Measurements from ENCODE around the gene IFIT2.
"Not testable (repeated sequence)": the region's sequence is repeated elsewhere in the genome, so short reads cannot be mapped to it uniquely, and the experiment has no call there.

IFIT2 gene

GRCh38 chr10:89301721-89302445 is at the start of gene IFIT2:
TSS of gene IFIT2 (plus strand) at chr10:89302046. CDS start at chr10:89302124, 78 bp downstream.
- Histone ChIP-seq H3K9me3 (ENCODE audit: control insufficient read depth in 1 of 2, low read length in 2 of 2) (no peaks in the 10 kb centered on the region), H3K27me3 (ENCODE audit: low read depth, low read length) (no peaks in the 10 kb centered on the region), H3K4me1 (ENCODE audit: control insufficient read depth in 1 of 2, insufficient read depth in 2 of 2, low read length in 2 of 2) (peaks cover 7 to 28% of the 10 kb centered on the region in 2 donors), H3K27ac (ENCODE audit: low read length) (peak within 1 kb of the TSS; percentile 94), H3K4me3 (ENCODE audit: low read depth in 1 of 2, low read length in 2 of 2) (peak within 1 kb of the TSS; percentile 58 to 85), H3K36me3 (ENCODE audit: control insufficient read depth in 1 of 2, insufficient read depth in 2 of 2, low read length in 2 of 2) (peaks cover 9 to 10% of the 10 kb centered on the region in 2 donors)

GRCh38 chr10:89252225-89252585 is 49.6 kb upstream of the IFIT2 start:
- peak overlapping the region; percentile 83 to 97 for H3K4me3 ChIP-seq (ENCODE audit: low read depth in 1 of 2, low read length in 2 of 2)
- H3K27ac ChIP-seq (ENCODE audit: low read length): no peak overlapping the region
- H3K27me3 ChIP-seq (ENCODE audit: low read depth, low read length): no peaks in the 10 kb centered on the region
- H3K9me3 ChIP-seq (ENCODE audit: control insufficient read depth in 1 of 2, low read length in 2 of 2): no peaks in the 10 kb centered on the region
- peaks cover 4 to 6% of the 10 kb centered on the region in 2 donors for H3K4me1 ChIP-seq (ENCODE audit: control insufficient read depth in 1 of 2, insufficient read depth in 2 of 2, low read length in 2 of 2)
- no peaks in the 10 kb centered on the region for H3K36me3 ChIP-seq (ENCODE audit: control insufficient read depth in 1 of 2, insufficient read depth in 2 of 2, low read length in 2 of 2)

- not testable (repeated sequence) for H3K9me3 ChIP-seq (ENCODE audit: control insufficient read depth in 1 of 2, low read length in 2 of 2); H3K27ac ChIP-seq (ENCODE audit: low read length); H3K27me3 ChIP-seq (ENCODE audit: low read depth, low read length); H3K36me3 ChIP-seq (ENCODE audit: control insufficient read depth in 1 of 2, insufficient read depth in 2 of 2, low read length in 2 of 2); H3K4me1 ChIP-seq (ENCODE audit: control insufficient read depth in 1 of 2, insufficient read depth in 2 of 2, low read length in 2 of 2); H3K4me3 ChIP-seq (ENCODE audit: low read depth in 1 of 2, low read length in 2 of 2)
These were observed 46.7 kb upstream of the IFIT2 start for GRCh38 chr10:89255091-89255579.

GRCh38 chr10:89255793-89256192 is 46.1 kb upstream of the IFIT2 start:
- Histone ChIP-seq H3K27me3 (ENCODE audit: low read depth, low read length) (no peaks in the 10 kb centered on the region), H3K36me3 (ENCODE audit: control insufficient read depth in 1 of 2, insufficient read depth in 2 of 2, low read length in 2 of 2) (no peaks in the 10 kb centered on the region), H3K4me3 (ENCODE audit: low read depth in 1 of 2, low read length in 2 of 2) (no peak overlapping the region), H3K27ac (ENCODE audit: low read length) (no peak overlapping the region), H3K4me1 (ENCODE audit: control insufficient read depth in 1 of 2, insufficient read depth in 2 of 2, low read length in 2 of 2) (peaks cover under 1 to 7% of the 10 kb centered on the region in 2 donors), H3K9me3 (ENCODE audit: control insufficient read depth in 1 of 2, low read length in 2 of 2) (no peaks in the 10 kb centered on the region)

- Histone ChIP-seq H3K27ac (ENCODE audit: low read length) (no peak overlapping the region), H3K36me3 (ENCODE audit: control insufficient read depth in 1 of 2, insufficient read depth in 2 of 2, low read length in 2 of 2) (no peaks in the 10 kb centered on the region), H3K27me3 (ENCODE audit: low read depth, low read length) (no peaks in the 10 kb centered on the region), H3K4me1 (ENCODE audit: control insufficient read depth in 1 of 2, insufficient read depth in 2 of 2, low read length in 2 of 2) (peaks cover 0 to 3% of the 10 kb centered on the region in 2 donors), H3K4me3 (ENCODE audit: low read depth in 1 of 2, low read length in 2 of 2) (no peak overlapping the region), H3K9me3 (ENCODE audit: control insufficient read depth in 1 of 2, low read length in 2 of 2) (no peaks in the 10 kb centered on the region)
These were observed 45.5 kb upstream of the IFIT2 start for GRCh38 chr10:89256340-89256739.

- Histone ChIP-seq H3K4me1 (ENCODE audit: control insufficient read depth in 1 of 2, insufficient read depth in 2 of 2, low read length in 2 of 2) (peaks cover 0 to 3% of the 10 kb centered on the region in 2 donors), H3K27me3 (ENCODE audit: low read depth, low read length) (no peaks in the 10 kb centered on the region), H3K27ac (ENCODE audit: low read length) (no peak overlapping the region), H3K36me3 (ENCODE audit: control insufficient read depth in 1 of 2, insufficient read depth in 2 of 2, low read length in 2 of 2) (no peaks in the 10 kb centered on the region), H3K9me3 (ENCODE audit: control insufficient read depth in 1 of 2, low read length in 2 of 2) (no peaks in the 10 kb centered on the region), H3K4me3 (ENCODE audit: low read depth in 1 of 2, low read length in 2 of 2) (no peak overlapping the region)
These were observed 44.9 kb upstream of the IFIT2 start for GRCh38 chr10:89256962-89257361.

GRCh38 chr10:89257581-89257980 is 44.3 kb upstream of the IFIT2 start:
- no peak overlapping the region for H3K27ac ChIP-seq (ENCODE audit: low read length)
- H3K36me3 ChIP-seq (ENCODE audit: control insufficient read depth in 1 of 2, insufficient read depth in 2 of 2, low read length in 2 of 2): no peaks in the 10 kb centered on the region
- no peaks in the 10 kb centered on the region for H3K9me3 ChIP-seq (ENCODE audit: control insufficient read depth in 1 of 2, low read length in 2 of 2)
- H3K4me3 ChIP-seq (ENCODE audit: low read depth in 1 of 2, low read length in 2 of 2): no peak overlapping the region
- H3K4me1 ChIP-seq (ENCODE audit: control insufficient read depth in 1 of 2, insufficient read depth in 2 of 2, low read length in 2 of 2): peaks cover 0 to 3% of the 10 kb centered on the region in 2 donors
- H3K27me3 ChIP-seq (ENCODE audit: low read depth, low read length): no peaks in the 10 kb centered on the region

- peaks cover 0 to 3% of the 10 kb centered on the region in 2 donors for H3K4me1 ChIP-seq (ENCODE audit: control insufficient read depth in 1 of 2, insufficient read depth in 2 of 2, low read length in 2 of 2)
- H3K36me3 ChIP-seq (ENCODE audit: control insufficient read depth in 1 of 2, insufficient read depth in 2 of 2, low read length in 2 of 2): no peaks in the 10 kb centered on the region
- H3K9me3 ChIP-seq (ENCODE audit: control insufficient read depth in 1 of 2, low read length in 2 of 2): no peaks in the 10 kb centered on the region
- H3K27ac ChIP-seq (ENCODE audit: low read length): no peak overlapping the region
- H3K4me3 ChIP-seq (ENCODE audit: low read depth in 1 of 2, low read length in 2 of 2): no peak overlapping the region
- H3K27me3 ChIP-seq (ENCODE audit: low read depth, low read length): no peaks in the 10 kb centered on the region
These were observed 43.0 kb upstream of the IFIT2 start for GRCh38 chr10:89258881-89259280.

GRCh38 chr10:89262086-89263051 is 39.5 kb upstream of the IFIT2 start:
- peaks cover 0 to 8% of the 10 kb centered on the region in 2 donors for H3K4me1 ChIP-seq (ENCODE audit: control insufficient read depth in 1 of 2, insufficient read depth in 2 of 2, low read length in 2 of 2)
- H3K9me3 ChIP-seq (ENCODE audit: control insufficient read depth in 1 of 2, low read length in 2 of 2): no peaks in the 10 kb centered on the region
- no peak overlapping the region for H3K4me3 ChIP-seq (ENCODE audit: low read depth in 1 of 2, low read length in 2 of 2)
- H3K27me3 ChIP-seq (ENCODE audit: low read depth, low read length): no peaks in the 10 kb centered on the region
- no peaks in the 10 kb centered on the region for H3K36me3 ChIP-seq (ENCODE audit: control insufficient read depth in 1 of 2, insufficient read depth in 2 of 2, low read length in 2 of 2)
- no peak overlapping the region for H3K27ac ChIP-seq (ENCODE audit: low read length)

- no peaks in the 10 kb centered on the region for H3K36me3 ChIP-seq (ENCODE audit: control insufficient read depth in 1 of 2, insufficient read depth in 2 of 2, low read length in 2 of 2)
- H3K27me3 ChIP-seq (ENCODE audit: low read depth, low read length): no peaks in the 10 kb centered on the region
- no peak overlapping the region for H3K27ac ChIP-seq (ENCODE audit: low read length)
- H3K4me3 ChIP-seq (ENCODE audit: low read depth in 1 of 2, low read length in 2 of 2): no peak overlapping the region
- peaks cover 0 to 8% of the 10 kb centered on the region in 2 donors for H3K4me1 ChIP-seq (ENCODE audit: control insufficient read depth in 1 of 2, insufficient read depth in 2 of 2, low read length in 2 of 2)
- H3K9me3 ChIP-seq (ENCODE audit: control insufficient read depth in 1 of 2, low read length in 2 of 2): no peaks in the 10 kb centered on the region
These were observed 38.8 kb upstream of the IFIT2 start for GRCh38 chr10:89263091-89263490.

- Histone ChIP-seq H3K9me3 (ENCODE audit: control insufficient read depth in 1 of 2, low read length in 2 of 2) (no peaks in the 10 kb centered on the region), H3K27ac (ENCODE audit: low read length) (no peak overlapping the region), H3K4me1 (ENCODE audit: control insufficient read depth in 1 of 2, insufficient read depth in 2 of 2, low read length in 2 of 2) (peaks cover 0 to 8% of the 10 kb centered on the region in 2 donors), H3K27me3 (ENCODE audit: low read depth, low read length) (no peaks in the 10 kb centered on the region), H3K4me3 (ENCODE audit: low read depth in 1 of 2, low read length in 2 of 2) (no peak overlapping the region), H3K36me3 (ENCODE audit: control insufficient read depth in 1 of 2, insufficient read depth in 2 of 2, low read length in 2 of 2) (no peaks in the 10 kb centered on the region)
These were observed 38.3 kb upstream of the IFIT2 start for GRCh38 chr10:89263531-89263930.
